LNCaP clone FGC (cell line): ENCODE measurements around the gene KRTAP29-1.
"Not testable (repeated sequence)": the region's sequence is repeated elsewhere in the genome, so short reads cannot be mapped to it uniquely, and the experiment has no call there.

Experiments
- DNase-seq: peaks from one replicate; pipeline ENCODE4 v3.0.0-alpha.2; 2011; ENCODE audit warnings: low read depth
- H3K4me3 ChIP-seq: 2 replicates; pipeline ENCODE4 v1.5.1; 2011; ENCODE audit warnings: mild to moderate bottlenecking, low read depth, low read length, control low read depth
- TF ChIP-seq, protein P1 (sequence below): IDR thresholded peaks from 2 replicates; pipeline ENCODE4 v1.5.1; 2012; ENCODE audit warnings: mild to moderate bottlenecking; ENCODE audit not compliant: control insufficient read depth, insufficient read depth; ENCODE audit errors: extremely low read depth

Gene KRTAP29-1

DNA sequence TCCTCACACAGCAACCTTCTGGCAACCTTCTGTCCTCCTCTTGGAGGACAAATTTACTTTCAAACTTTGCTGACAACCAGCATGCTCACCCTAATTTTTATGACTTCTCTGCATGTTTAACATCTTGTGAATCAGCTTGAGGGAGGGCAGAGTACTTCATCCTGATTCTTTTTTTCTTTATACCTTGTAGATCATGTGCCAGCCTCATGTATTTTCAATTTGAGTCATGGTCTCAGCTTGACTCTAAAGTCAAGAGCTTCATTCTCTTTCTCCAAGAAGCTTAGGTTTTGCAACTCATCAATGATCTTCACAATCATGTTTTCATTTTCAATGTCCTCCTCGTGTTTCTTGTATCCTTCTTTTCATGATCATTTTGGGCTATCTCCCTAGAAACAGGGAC, 30.8 kb downstream of the KRTAP29-1 start:
- no peak overlapping the region for H3K4me3 ChIP-seq
- DNase-seq, result no peak
- TF ChIP-seq, protein P1, sequence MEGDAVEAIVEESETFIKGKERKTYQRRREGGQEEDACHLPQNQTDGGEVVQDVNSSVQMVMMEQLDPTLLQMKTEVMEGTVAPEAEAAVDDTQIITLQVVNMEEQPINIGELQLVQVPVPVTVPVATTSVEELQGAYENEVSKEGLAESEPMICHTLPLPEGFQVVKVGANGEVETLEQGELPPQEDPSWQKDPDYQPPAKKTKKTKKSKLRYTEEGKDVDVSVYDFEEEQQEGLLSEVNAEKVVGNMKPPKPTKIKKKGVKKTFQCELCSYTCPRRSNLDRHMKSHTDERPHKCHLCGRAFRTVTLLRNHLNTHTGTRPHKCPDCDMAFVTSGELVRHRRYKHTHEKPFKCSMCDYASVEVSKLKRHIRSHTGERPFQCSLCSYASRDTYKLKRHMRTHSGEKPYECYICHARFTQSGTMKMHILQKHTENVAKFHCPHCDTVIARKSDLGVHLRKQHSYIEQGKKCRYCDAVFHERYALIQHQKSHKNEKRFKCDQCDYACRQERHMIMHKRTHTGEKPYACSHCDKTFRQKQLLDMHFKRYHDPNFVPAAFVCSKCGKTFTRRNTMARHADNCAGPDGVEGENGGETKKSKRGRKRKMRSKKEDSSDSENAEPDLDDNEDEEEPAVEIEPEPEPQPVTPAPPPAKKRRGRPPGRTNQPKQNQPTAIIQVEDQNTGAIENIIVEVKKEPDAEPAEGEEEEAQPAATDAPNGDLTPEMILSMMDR, result no peak

DNA sequence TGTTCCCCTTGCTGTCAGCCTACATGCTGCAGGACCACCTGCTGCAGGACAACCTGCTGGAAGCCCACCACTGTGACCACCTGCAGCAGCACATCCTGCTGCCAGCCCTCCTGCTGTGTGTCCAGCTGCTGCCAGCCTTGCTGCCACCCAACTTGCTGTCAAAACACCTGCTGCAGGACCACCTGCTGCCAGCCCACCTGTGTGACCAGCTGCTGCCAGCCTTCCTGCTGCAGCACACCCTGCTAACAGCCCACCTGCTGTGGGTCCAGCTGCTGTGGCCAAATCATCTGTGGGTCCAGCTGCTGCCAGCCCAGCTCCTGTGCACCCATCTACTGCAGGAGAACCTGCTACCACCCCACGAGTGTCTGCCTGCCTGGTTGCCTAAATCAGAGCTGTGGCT, 31.3 kb downstream of the KRTAP29-1 start:
- H3K4me3 ChIP-seq, DNase-seq: not testable (repeated sequence)

DNA sequence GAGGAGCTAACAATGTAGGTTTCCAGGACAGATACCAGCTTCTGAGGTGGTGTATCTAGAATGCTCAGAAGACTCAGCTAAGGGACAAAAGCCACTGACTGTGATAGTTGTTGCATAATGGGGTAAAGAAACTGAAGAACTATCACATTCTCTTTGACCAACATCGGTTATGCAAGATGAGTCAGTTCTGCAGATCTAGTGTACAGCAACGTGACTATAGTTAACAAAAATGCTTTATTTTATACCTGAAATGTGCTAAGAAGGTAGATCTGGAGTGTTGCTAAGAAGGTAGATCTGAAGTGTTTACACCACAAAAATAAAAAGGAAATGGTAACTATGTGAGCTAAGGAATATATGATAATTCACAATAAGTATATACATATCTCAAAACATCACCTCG, 34.9 kb downstream of the KRTAP29-1 start:
- no peak for DNase-seq
- TF ChIP-seq, protein P1, result no peak
- no peak overlapping the region for H3K4me3 ChIP-seq

DNA sequence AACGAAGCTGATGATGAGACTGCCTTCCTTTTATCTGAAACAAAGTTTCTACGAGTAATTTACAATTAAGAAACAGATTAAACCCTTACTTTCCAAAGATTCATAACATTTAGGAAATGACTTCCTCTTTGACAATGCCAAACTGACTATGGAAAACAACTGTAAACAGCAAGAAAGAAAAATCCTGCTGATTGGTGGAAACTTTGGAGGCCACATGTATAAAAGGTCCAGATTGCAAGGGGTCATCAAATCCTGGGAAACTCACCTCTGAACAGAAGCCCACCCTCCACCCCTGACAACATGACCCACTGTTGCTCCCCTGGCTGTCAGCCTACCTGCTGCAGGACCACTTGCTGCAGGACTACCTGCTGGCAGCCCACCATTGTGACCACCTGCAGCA, 37.6 kb downstream of the KRTAP29-1 start, which contains the start of gene KRTAP9-6:
Gene KRTAP9-6 (plus strand): TSS at position 301 of the 400 bp plus-strand sequence. CDS start 0 bp downstream, at position 301.
- H3K4me3 ChIP-seq, result no peak within 1 kb of the TSS
- TF ChIP-seq, protein P1, result no peak

DNA sequence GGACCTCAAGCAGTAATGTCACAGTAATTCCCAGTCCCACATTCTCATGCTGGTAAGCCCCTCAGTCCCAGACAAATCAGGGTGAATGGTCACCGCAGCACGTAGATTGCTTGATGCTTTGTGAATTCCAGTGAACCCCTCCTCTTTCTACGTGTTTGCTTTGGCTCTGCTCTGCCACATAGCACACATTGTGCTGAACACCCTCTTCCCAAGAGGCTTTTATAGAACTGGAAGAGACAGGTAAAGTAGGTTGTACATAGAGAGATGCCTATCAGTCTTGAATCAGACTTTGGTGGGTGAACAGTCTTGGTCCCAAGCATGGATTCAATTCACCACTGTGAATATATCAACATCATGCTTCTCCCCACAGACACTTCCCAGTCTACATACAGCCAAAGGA, 38.1 kb downstream of the KRTAP29-1 start:
- H3K4me3 ChIP-seq, result no peak overlapping the region
- TF ChIP-seq, protein P1, result no peak
- DNase-seq, result peak; percentile 21

More for the DNA sequence above, 37.6 kb downstream of the KRTAP29-1 start, which contains the start of gene KRTAP9-6:
- no peak for DNase-seq

DNA sequence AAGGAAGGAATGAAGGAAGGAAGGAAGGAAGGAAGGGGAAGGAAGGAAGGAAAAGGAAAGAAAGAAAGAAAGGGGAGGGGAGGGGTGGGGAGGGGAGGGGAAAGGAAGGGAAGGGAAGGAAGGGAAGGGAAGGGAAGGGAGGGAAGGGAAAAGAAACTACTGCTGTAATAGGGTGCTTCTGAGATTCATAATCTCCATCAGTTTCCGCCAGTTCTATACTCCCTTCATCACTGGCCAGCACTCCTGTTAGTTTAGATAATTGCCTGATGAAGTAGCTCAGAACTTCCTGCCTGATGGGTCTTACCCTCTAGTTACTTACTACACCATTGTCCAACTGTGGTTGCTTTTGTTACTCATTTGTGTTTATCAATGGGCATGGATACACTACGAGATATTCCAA, 39.4 kb downstream of the KRTAP29-1 start:
- no peak overlapping the region for H3K4me3 ChIP-seq
- TF ChIP-seq, protein P1, result no peak
- no peak for DNase-seq

DNA sequence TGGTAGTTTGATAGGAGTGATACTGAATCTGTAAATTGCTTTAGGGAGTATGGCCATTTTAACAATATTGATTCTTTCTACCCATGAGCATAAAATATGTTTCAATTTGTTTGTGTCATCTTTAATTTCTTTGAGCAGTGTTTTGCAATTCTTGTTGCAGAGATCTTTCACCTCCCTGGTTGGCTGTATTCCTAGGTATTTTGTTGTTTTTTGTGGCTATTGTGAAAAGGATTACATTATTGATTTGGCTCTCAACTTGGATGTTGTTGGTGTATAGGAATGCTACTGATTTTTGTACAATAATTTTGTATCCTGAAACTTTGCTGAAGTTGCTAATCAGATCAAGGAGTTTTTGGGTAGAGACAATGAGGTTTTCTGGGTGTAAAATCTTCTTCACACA, 44.2 kb downstream of the KRTAP29-1 start:
- no peak for DNase-seq
- TF ChIP-seq, protein P1, result no peak

More for the DNA sequence above, 44.2 kb downstream of the KRTAP29-1 start:
- no peak overlapping the region for H3K4me3 ChIP-seq
